Measurements from ENCODE around the gene TMEM8B. TPM values are rescaled to one million over a fixed set of nuclear protein-coding genes. Genes with fewer than 3 reads are reported as not detected.
A peak's percentile ranks its signal among the peaks of the same experiment; 100 is the strongest.

Gene TMEM8B
- polyA plus RNA-seq, 1 of the 3 experiments (the other 2 are of a cell fraction), result 5.8 TPM

DNA sequence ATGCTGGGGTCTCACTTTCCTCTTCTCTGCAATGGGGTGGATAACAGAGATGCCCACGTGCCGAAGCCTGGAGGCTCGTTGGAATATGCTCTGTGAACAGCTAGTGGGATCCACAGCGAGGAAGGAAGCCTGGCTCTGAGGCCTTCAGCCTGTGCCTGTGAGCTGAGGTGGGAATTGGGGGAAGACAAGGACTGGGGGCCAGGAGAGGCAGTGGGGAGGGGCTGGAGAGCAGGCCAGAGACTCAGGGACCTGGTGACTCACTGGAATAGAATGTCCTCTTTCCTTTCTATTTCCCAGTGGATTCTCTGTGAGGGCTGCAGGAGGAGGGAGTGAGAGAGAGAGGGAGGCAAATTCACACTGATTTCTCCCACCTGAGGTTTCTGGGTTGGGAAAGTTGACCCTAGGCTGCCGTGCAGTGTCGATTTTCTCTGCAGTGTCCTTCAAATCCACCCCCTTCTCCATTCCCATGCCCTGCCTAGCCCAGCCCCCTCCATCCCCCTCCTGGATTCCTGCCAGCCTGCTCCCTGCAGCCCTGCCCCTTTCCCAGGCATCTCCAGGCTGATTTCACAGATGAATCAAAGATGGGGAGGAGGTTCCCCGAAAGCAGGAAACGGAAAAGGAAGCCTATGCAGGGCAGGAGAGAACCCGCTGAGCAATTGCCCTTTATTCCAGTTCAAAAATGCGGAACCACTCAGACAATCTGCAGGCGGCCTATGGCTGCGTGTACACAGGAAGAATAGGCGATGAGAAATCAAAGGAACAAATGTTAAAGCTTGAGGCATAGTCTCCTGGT is 78.9 kb downstream of the TMEM8B start:
- POLR2A ChIA-PET, result no interaction called here
- H3K4me1 ChIP-seq (ENCODE audit: control insufficient read depth in 1 of 2, insufficient read depth in 2 of 2, low read depth in 1 of 2, low read length in 1 of 2), result peaks cover 38 to 46% of the 10 kb centered on the region in 2 experiments; a peak in 3 of 4 replicates
- TF ChIP-seq MEF2A (IDR thresholded peaks at IDR 0.05; ENCODE audit: borderline replicate concordance, low read depth), result no peak
- peak; percentile 79 for TF ChIP-seq FOSL2 (IDR thresholded peaks at IDR 0.05; ENCODE audit: borderline replicate concordance, low read depth)
- no peak for TF ChIP-seq RCOR1 (IDR thresholded peaks at IDR 0.05; ENCODE audit: low read length)
- TF ChIP-seq NRF1 (IDR thresholded peaks at IDR 0.05; ENCODE audit: low read depth, low read length), result no peak
- TF ChIP-seq MXI1 (IDR thresholded peaks at IDR 0.05; ENCODE audit: low read depth, low read length), result no peak
- no peak; the same call in 1 of the 2 replicates for TF ChIP-seq RXRA (IDR thresholded peaks at IDR 0.05; ENCODE audit: borderline replicate concordance, low read depth)
- 0 out of 2 replicates have a peak, but pooled peaks have one; percentile 18 for TF ChIP-seq TAF1 (IDR thresholded peaks at IDR 0.05; ENCODE audit: borderline replicate concordance, low read depth, low read length)
- TF ChIP-seq NFIC (IDR thresholded peaks at IDR 0.05; ENCODE audit: borderline replicate concordance), result peak; percentile 82
- TF ChIP-seq, protein P1, sequence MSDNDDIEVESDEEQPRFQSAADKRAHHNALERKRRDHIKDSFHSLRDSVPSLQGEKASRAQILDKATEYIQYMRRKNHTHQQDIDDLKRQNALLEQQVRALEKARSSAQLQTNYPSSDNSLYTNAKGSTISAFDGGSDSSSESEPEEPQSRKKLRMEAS (IDR thresholded peaks at IDR 0.05; ENCODE audit: low read depth), result no peak; the same call in 1 of the 2 replicates
- TF ChIP-seq TCF12 (IDR thresholded peaks at IDR 0.05), result peak; percentile 55
- no peak for TF ChIP-seq FOXM1 (IDR thresholded peaks at IDR 0.05; ENCODE audit: low read depth)
- TF ChIP-seq, protein P2, sequence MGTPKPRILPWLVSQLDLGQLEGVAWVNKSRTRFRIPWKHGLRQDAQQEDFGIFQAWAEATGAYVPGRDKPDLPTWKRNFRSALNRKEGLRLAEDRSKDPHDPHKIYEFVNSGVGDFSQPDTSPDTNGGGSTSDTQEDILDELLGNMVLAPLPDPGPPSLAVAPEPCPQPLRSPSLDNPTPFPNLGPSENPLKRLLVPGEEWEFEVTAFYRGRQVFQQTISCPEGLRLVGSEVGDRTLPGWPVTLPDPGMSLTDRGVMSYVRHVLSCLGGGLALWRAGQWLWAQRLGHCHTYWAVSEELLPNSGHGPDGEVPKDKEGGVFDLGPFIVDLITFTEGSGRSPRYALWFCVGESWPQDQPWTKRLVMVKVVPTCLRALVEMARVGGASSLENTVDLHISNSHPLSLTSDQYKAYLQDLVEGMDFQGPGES (IDR thresholded peaks at IDR 0.05; ENCODE audit: low read depth, low read length), result no peak
- no peak for TF ChIP-seq SMC3 (IDR thresholded peaks at IDR 0.05; ENCODE audit: low read depth, low read length)
- no peak for TF ChIP-seq SIN3A (IDR thresholded peaks at IDR 0.05; ENCODE audit: borderline replicate concordance, low read depth, low read length)
- TF ChIP-seq, protein P3, sequence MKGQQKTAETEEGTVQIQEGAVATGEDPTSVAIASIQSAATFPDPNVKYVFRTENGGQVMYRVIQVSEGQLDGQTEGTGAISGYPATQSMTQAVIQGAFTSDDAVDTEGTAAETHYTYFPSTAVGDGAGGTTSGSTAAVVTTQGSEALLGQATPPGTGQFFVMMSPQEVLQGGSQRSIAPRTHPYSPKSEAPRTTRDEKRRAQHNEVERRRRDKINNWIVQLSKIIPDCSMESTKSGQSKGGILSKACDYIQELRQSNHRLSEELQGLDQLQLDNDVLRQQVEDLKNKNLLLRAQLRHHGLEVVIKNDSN (IDR thresholded peaks at IDR 0.05; ENCODE audit: borderline replicate concordance, low read depth), result no peak
- TF ChIP-seq CHD2 (IDR thresholded peaks at IDR 0.05; ENCODE audit: low read length, partially characterized antibody), result peak; percentile 80
- TF ChIP-seq RFX5 (IDR thresholded peaks at IDR 0.05; ENCODE audit: low read length), result no peak
- no peak for TF ChIP-seq RAD21 (IDR thresholded peaks at IDR 0.05; ENCODE audit: low read length)
- TF ChIP-seq EP300 (IDR thresholded peaks at IDR 0.05; ENCODE audit: borderline replicate concordance in 1 of 2, low read depth in 1 of 2, low read length in 1 of 2), result no peak; a peak in 1 of 4 replicates
- no peak for TF ChIP-seq POLR2AphosphoS5 (IDR thresholded peaks at IDR 0.05; ENCODE audit: low read depth, low read length)
- TF ChIP-seq TEAD4 (IDR thresholded peaks at IDR 0.05; ENCODE audit: borderline replicate concordance, insufficient read depth), result 0 out of 2 replicates have a peak, but pooled peaks have one; percentile 23
- peak; percentile 59; the same call in 1 of the 2 replicates for TF ChIP-seq ELF1 (IDR thresholded peaks at IDR 0.05)
- TF ChIP-seq, protein P4, sequence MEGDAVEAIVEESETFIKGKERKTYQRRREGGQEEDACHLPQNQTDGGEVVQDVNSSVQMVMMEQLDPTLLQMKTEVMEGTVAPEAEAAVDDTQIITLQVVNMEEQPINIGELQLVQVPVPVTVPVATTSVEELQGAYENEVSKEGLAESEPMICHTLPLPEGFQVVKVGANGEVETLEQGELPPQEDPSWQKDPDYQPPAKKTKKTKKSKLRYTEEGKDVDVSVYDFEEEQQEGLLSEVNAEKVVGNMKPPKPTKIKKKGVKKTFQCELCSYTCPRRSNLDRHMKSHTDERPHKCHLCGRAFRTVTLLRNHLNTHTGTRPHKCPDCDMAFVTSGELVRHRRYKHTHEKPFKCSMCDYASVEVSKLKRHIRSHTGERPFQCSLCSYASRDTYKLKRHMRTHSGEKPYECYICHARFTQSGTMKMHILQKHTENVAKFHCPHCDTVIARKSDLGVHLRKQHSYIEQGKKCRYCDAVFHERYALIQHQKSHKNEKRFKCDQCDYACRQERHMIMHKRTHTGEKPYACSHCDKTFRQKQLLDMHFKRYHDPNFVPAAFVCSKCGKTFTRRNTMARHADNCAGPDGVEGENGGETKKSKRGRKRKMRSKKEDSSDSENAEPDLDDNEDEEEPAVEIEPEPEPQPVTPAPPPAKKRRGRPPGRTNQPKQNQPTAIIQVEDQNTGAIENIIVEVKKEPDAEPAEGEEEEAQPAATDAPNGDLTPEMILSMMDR (IDR thresholded peaks at IDR 0.05), result no peak
- TF ChIP-seq, protein P5, sequence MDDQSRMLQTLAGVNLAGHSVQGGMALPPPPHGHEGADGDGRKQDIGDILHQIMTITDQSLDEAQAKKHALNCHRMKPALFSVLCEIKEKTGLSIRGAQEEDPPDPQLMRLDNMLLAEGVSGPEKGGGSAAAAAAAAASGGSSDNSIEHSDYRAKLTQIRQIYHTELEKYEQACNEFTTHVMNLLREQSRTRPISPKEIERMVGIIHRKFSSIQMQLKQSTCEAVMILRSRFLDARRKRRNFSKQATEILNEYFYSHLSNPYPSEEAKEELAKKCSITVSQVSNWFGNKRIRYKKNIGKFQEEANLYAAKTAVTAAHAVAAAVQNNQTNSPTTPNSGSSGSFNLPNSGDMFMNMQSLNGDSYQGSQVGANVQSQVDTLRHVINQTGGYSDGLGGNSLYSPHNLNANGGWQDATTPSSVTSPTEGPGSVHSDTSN (IDR thresholded peaks at IDR 0.05), result no peak
- TF ChIP-seq, protein P6, sequence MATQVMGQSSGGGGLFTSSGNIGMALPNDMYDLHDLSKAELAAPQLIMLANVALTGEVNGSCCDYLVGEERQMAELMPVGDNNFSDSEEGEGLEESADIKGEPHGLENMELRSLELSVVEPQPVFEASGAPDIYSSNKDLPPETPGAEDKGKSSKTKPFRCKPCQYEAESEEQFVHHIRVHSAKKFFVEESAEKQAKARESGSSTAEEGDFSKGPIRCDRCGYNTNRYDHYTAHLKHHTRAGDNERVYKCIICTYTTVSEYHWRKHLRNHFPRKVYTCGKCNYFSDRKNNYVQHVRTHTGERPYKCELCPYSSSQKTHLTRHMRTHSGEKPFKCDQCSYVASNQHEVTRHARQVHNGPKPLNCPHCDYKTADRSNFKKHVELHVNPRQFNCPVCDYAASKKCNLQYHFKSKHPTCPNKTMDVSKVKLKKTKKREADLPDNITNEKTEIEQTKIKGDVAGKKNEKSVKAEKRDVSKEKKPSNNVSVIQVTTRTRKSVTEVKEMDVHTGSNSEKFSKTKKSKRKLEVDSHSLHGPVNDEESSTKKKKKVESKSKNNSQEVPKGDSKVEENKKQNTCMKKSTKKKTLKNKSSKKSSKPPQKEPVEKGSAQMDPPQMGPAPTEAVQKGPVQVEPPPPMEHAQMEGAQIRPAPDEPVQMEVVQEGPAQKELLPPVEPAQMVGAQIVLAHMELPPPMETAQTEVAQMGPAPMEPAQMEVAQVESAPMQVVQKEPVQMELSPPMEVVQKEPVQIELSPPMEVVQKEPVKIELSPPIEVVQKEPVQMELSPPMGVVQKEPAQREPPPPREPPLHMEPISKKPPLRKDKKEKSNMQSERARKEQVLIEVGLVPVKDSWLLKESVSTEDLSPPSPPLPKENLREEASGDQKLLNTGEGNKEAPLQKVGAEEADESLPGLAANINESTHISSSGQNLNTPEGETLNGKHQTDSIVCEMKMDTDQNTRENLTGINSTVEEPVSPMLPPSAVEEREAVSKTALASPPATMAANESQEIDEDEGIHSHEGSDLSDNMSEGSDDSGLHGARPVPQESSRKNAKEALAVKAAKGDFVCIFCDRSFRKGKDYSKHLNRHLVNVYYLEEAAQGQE (IDR thresholded peaks at IDR 0.05; ENCODE audit: low read depth, low read length), result no peak

More for the DNA sequence above, 78.9 kb downstream of the TMEM8B start:
- Histone ChIP-seq H3K79me2 (ENCODE audit: insufficient read depth) (no peaks in the 10 kb centered on the region; the same call in 1 of the 2 replicates), H3F3A (replicated peaks; ENCODE audit: insufficient read depth) (peaks cover 37% of the 10 kb centered on the region), H2AFZ (ENCODE audit: low read depth) (peak overlapping the region; percentile 47; the same call in 1 of the 2 replicates), H3K4me3 (ENCODE audit: low read depth in 2 of 2, low read length in 1 of 2) (no peak overlapping the region), H3K9me3 (no peaks in the 10 kb centered on the region), H3K36me3 (replicated peaks in 1 of 2; ENCODE audit: control insufficient read depth in 1 of 2, insufficient read depth in 2 of 2, low read length in 1 of 2) (no peaks in the 10 kb centered on the region), H3K9me2 (no peaks in the 10 kb centered on the region), H3K4me2 (peak overlapping the region; percentile 50), H3K27me3 (ENCODE audit: insufficient read depth) (no peaks in the 10 kb centered on the region), H4K20me1 (ENCODE audit: insufficient read depth) (no peaks in the 10 kb centered on the region), H3K9ac (peak overlapping the region; percentile 68), H3K27ac (ENCODE audit: low read depth in 2 of 2, low read length in 1 of 2) (peak overlapping the region; percentile 89 to 98)
- DNase-seq, result peak; percentile 86
- WGBS (ENCODE audit: low lambda C conversion rate), result 40% methylated on average over 13 of the region's 13 CpGs
- CTCF ChIA-PET, result interaction anchor here (1.0 to 7.0 kb wide), 6 partner anchors 11 to 116 kb away, joined by 3 to 94 read pairs (median 4); no protein-coding TSS in a partner anchor

Data from SK-N-SH (cell line).